Stimulated activated CD8-positive, alpha-beta memory T cell treated with anti-CD3 and anti-CD28 coated beads, Interleukin-7, amount 100 ng/mL, for 48 hours (primary cell): Measurements from ENCODE around the gene NR2F2.
A peak's percentile ranks its signal among the peaks of the same experiment; 100 is the strongest.

Experiments used
- DNase-seq, 2 donors: peaks; one replicate each; pipeline ENCODE4 v3.0.0-alpha.2; 2020; ENCODE audit warnings: low read depth in 1 of 2; ENCODE audit errors: extremely low read depth in 1 of 2

NR2F2 gene

GRCh38 chr15:96352604-96353405, 22.3 kb downstream of the NR2F2 start:
- no peak for DNase-seq

- DNase-seq = no peak
These were observed 23.0 kb downstream of the NR2F2 start for GRCh38 chr15:96353416-96353929.

- no peak for DNase-seq
These were observed 23.6 kb downstream of the NR2F2 start for GRCh38 chr15:96353930-96354730.

- DNase-seq = no peak
These were observed 24.4 kb downstream of the NR2F2 start for GRCh38 chr15:96354731-96355567.

- no peak for DNase-seq
These were observed 25.2 kb downstream of the NR2F2 start for GRCh38 chr15:96355568-96356187.

GRCh38 chr15:96356494-96357455, 26.3 kb downstream of the NR2F2 start:
- DNase-seq = peak; percentile 52 to 59

- no peak for DNase-seq
These were observed 27.7 kb downstream of the NR2F2 start for GRCh38 chr15:96358001-96358801.

GRCh38 chr15:96358821-96359615, 28.5 kb downstream of the NR2F2 start:
- no peak for DNase-seq

- no peak for DNase-seq
These were observed 29.4 kb downstream of the NR2F2 start for GRCh38 chr15:96359616-96360521.

- DNase-seq = no peak
These were observed 30.2 kb downstream of the NR2F2 start for GRCh38 chr15:96360581-96361308.

- DNase-seq = no peak
These were observed 31.0 kb downstream of the NR2F2 start for GRCh38 chr15:96361309-96362010.

- DNase-seq = no peak
These were observed 31.7 kb downstream of the NR2F2 start for GRCh38 chr15:96362011-96362754.

- DNase-seq = no peak
These were observed 32.5 kb downstream of the NR2F2 start for GRCh38 chr15:96362755-96363651.

GRCh38 chr15:96363707-96364106, 33.2 kb downstream of the NR2F2 start:
- DNase-seq = no peak
